Adipocyte (in vitro differentiated cells): Measurements from ENCODE around the gene NPY.
"Not testable (repeated sequence)": the region's sequence is repeated elsewhere in the genome, so short reads cannot be mapped to it uniquely, and the experiment has no call there.

Source experiments
- DNase-seq: peaks from one replicate; pipeline ENCODE4 v3.0.0-alpha.2; 2015; ENCODE audit warnings: low read depth
- H3K27me3 ChIP-seq: replicated peaks from 2 replicates; pipeline ENCODE4 v1.7.0; 2013; ENCODE audit warnings: mild to moderate bottlenecking, low read length, moderate library complexity; ENCODE audit not compliant: control insufficient read depth, insufficient read depth
- H3K36me3 ChIP-seq: 2 replicates; pipeline ENCODE4 v1.7.0; 2013; ENCODE audit warnings: low read length, mild to moderate bottlenecking, moderate library complexity; ENCODE audit not compliant: control insufficient read depth, insufficient read depth, severe bottlenecking
- H3K4me1 ChIP-seq: 2 replicates; pipeline ENCODE4 v1.7.0; 2013; ENCODE audit warnings: mild to moderate bottlenecking, low read length, moderate library complexity; ENCODE audit not compliant: control insufficient read depth, insufficient read depth
- H3K4me3 ChIP-seq: 2 replicates; pipeline ENCODE4 v1.7.0; 2013; ENCODE audit warnings: mild to moderate bottlenecking, low read length, moderate library complexity
- H3K9ac ChIP-seq: 2 replicates; pipeline ENCODE4 v1.7.0; 2013; ENCODE audit warnings: mild to moderate bottlenecking, low read length, moderate library complexity
- H3K9me3 ChIP-seq: 2 replicates; pipeline ENCODE4 v1.7.0; 2013; ENCODE audit warnings: mild to moderate bottlenecking, low read length, moderate library complexity; ENCODE audit not compliant: control insufficient read depth

NPY gene

DNA sequence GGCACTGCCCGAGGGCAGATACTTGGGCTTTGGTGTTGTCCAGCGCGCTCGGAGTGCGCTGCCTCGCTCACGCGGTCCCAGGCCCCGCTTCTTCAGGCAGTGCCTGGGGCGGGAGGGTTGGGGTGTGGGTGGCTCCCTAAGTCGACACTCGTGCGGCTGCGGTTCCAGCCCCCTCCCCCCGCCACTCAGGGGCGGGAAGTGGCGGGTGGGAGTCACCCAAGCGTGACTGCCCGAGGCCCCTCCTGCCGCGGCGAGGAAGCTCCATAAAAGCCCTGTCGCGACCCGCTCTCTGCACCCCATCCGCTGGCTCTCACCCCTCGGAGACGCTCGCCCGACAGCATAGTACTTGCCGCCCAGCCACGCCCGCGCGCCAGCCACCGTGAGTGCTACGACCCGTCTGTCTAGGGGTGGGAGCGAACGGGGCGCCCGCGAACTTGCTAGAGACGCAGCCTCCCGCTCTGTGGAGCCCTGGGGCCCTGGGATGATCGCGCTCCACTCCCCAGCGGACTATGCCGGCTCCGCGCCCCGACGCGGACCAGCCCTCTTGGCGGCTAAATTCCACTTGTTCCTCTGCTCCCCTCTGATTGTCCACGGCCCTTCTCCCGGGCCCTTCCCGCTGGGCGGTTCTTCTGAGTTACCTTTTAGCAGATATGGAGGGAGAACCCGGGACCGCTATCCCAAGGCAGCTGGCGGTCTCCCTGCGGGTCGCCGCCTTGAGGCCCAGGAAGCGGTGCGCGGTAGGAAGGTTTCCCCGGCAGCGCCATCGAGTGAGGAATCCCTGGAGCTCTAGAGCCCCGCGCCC, at the start of gene NPY:
NPY (plus strand) TSS at position 294 of the 802 bp plus-strand sequence. CDS start 1,051 bp downstream, outside the sequence.
- Histone ChIP-seq H3K4me1 (no peaks in the 10 kb centered on the region), H3K36me3 (no peaks in the 10 kb centered on the region), H3K9me3 (no peaks in the 10 kb centered on the region), H3K27me3 (peaks cover 62% of the 10 kb centered on the region), H3K4me3 (no peak within 1 kb of the TSS), H3K9ac (no peak within 1 kb of the TSS)
- DNase-seq, result peak; percentile 1

DNA sequence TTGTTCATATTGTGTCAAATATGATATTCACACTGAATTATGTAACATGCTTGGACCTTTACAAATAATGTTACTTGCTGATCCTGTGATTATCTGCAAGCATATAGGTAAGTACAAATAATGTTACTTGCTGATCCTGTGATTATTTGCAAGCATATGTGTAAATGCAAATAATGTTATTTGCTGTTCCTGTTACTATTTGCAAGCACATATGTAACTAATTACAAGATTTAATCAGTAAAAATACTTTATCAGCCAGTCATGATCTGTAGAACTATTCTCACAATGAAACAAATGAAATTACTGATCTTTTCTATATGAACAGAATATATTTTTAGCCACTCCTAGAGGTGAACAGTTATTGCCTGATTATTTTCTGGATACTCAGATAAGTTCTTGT, 44.7 kb upstream of the NPY start:
- no peak for DNase-seq
- Histone ChIP-seq H3K9ac (no peak overlapping the region), H3K4me1 (no peaks in the 10 kb centered on the region)

DNA sequence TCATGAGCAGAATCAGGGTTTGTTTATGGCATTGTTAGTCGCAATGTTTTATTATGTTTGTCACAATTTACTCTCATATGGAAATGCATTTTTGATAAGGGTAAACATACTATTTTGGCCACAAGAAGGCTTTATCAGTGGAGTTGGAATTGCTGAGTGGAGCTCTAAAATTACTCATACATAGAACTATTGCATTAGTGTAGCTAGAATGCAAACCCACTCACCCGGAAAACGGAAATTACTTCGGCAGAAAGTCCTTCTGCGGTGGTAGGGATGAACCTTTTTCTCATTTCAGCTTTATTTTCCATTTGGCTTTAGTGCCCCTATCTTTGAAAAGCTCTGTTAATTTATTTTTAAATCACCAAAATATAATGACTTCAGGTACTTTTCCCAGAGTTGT, 42.8 kb upstream of the NPY start:
- H3K36me3 ChIP-seq, result no peaks in the 10 kb centered on the region
- no peak for DNase-seq
- no peaks in the 10 kb centered on the region for H3K9me3 ChIP-seq
- no peak overlapping the region for H3K9ac ChIP-seq
- H3K4me3 ChIP-seq, result no peak overlapping the region
- H3K4me1 ChIP-seq, result no peaks in the 10 kb centered on the region
- no peaks in the 10 kb centered on the region for H3K27me3 ChIP-seq

More for the DNA sequence above, 44.7 kb upstream of the NPY start:
- Histone ChIP-seq H3K36me3 (no peaks in the 10 kb centered on the region), H3K27me3 (no peaks in the 10 kb centered on the region), H3K9me3 (no peaks in the 10 kb centered on the region), H3K4me3 (no peak overlapping the region)

DNA sequence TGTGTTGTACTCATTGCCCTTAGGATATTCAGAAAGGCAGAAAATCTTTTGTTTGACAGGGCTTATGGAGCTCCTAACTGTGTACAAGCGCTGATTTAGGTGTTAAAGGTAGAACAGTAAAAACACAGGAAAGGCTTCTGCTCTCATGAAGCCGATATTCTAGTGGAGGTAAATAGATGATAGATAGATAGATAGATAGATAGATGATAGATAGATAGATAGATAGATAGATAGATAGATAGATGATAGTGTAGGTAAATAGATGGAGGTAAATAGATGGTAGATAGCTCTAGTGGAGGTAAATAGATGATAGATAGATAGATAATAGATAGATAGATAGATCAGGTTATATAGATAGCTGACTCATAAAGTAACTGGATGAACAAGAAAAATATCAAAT, 39.4 kb upstream of the NPY start:
- Histone ChIP-seq H3K27me3 (no peaks in the 10 kb centered on the region), H3K9me3 (no peaks in the 10 kb centered on the region), H3K4me1 (no peaks in the 10 kb centered on the region), H3K4me3 (no peak overlapping the region), H3K9ac (no peak overlapping the region), H3K36me3 (no peaks in the 10 kb centered on the region)
- no peak for DNase-seq

DNA sequence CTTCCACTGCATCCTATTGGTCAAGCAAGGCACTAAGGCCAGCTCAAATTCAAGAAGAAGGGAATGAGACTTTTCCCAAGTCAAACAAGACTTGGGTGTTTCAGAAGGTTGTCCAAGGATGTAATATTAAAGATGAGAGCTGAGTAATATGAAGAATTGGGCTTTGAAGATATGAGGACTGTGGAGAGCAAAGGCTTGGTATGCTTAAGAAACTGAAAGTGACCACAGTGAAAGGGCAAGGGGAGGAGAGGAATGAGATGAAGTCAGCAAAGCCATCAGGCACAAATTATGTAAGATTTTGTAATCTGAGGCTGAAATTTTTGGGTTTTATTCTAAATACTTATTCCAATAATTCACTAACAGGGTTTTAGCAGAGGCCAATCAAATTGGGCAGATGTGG, 38.6 kb upstream of the NPY start:
- DNase-seq, result no peak
- Histone ChIP-seq H3K4me1 (no peaks in the 10 kb centered on the region), H3K36me3 (no peaks in the 10 kb centered on the region), H3K9ac (no peak overlapping the region), H3K4me3 (no peak overlapping the region), H3K27me3 (no peaks in the 10 kb centered on the region), H3K9me3 (peaks cover 2% of the 10 kb centered on the region)

DNA sequence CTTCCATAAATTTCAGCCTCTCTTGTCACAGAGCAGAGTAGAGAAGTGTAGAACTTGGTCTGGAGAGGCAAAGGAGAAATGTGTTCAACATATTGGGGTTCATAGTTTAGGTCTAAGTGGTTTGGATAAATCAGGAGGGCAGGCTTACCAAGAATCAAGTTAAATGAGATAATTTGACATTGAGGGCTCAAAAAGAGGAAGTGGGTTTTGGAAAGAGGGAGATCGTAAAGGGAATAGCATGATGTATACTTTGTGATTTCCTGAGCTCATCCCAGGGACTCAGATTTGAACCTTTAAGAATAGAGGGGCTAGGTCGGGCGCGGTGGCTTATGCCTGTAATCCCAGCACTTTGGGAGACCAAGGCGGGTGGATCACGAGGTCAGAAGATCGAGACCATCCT, 34.7 kb upstream of the NPY start:
- Histone ChIP-seq H3K27me3 (no peaks in the 10 kb centered on the region), H3K36me3 (no peaks in the 10 kb centered on the region), H3K9me3 (peaks cover 24% of the 10 kb centered on the region), H3K4me1 (no peaks in the 10 kb centered on the region), H3K9ac (no peak overlapping the region), H3K4me3 (no peak overlapping the region)
- no peak for DNase-seq

DNA sequence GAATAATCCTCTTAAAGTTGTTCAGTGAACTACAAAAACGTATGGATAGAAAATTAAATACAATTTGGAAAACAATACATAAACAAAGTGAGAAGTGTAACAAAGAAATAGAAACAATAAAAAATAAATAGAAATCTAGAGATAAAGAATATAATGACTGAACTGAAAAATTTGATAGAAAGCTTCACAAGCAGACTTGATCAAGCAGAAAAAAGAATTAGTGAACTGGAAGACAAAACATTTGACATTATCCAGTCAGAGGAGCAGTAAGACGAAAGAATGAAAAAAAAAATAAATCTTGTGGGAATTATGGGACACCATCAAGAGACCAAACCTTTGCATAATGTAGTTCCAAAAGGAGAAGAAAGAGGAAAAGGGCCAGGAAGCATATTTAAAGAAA, 32.4 kb upstream of the NPY start:
- Histone ChIP-seq H3K9ac (no peak overlapping the region), H3K27me3 (no peaks in the 10 kb centered on the region), H3K36me3 (no peaks in the 10 kb centered on the region), H3K4me3 (no peak overlapping the region), H3K4me1 (no peaks in the 10 kb centered on the region), H3K9me3 (peaks cover 27% of the 10 kb centered on the region)
- DNase-seq, result no peak

DNA sequence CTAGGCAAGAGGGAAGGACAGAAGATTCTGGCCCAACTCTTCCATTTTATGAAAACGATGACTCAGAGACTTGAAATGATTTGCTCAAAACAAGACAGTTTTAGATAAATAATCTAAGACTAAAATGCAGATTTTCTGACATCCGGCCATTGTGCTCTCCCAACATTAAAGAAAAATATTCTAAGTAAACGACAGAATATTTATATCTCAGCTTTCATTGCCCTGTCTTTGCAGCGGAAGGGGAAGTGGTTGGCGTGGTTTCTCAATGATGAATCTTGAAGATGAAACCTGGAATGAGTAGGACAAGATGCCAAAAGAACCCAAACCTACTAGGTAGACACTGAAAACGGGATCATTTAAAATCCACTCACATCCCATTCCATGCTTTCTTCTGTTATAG, 28.9 kb upstream of the NPY start:
- Histone ChIP-seq H3K4me3 (no peak overlapping the region), H3K36me3 (no peaks in the 10 kb centered on the region), H3K9ac (no peak overlapping the region), H3K27me3 (no peaks in the 10 kb centered on the region), H3K4me1 (no peaks in the 10 kb centered on the region), H3K9me3 (peaks cover 27% of the 10 kb centered on the region)
- no peak for DNase-seq

DNA sequence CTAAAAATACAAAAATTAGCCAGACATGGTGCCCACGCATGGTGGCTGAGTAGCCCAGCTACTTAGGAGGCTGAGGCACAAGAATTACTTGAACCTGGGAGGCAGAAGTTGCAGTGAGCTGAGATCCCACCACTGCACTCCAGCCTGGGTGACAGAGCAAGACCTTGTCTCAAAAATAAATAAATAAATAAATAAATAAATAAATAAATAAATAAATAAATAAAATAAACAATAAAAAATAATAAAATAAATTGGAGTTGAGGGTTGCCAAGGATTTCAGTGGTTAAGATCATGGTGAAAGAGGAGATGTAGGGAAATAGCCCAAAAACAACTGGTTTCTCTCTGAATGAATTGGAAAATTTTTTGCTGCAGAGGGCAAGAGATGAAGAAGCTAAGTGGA, 25.7 kb upstream of the NPY start:
- DNase-seq, H3K9me3 ChIP-seq, H3K36me3 ChIP-seq, H3K4me3 ChIP-seq, H3K27me3 ChIP-seq, H3K9ac ChIP-seq, H3K4me1 ChIP-seq: not testable (repeated sequence)

DNA sequence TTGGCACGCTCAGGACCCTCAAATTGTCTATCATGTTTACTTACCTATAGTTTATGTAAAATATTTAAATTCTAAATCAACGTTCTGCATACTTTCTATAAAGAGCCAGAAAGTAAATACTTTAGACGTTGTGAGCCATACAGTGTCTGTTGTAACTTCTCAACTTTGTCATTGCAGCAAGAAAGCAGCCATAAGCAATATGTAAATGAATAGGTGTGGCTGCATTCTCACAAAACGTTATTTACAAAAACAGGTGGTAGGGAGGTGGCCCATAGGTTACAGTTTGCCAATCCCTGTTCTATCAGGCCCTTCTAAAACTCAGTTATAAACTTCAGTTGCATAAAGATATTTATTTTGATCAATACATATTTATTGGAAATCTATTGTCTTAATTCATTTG, 12.1 kb upstream of the NPY start:
- no peaks in the 10 kb centered on the region for H3K27me3 ChIP-seq
- no peaks in the 10 kb centered on the region for H3K4me1 ChIP-seq
- no peaks in the 10 kb centered on the region for H3K36me3 ChIP-seq
- no peaks in the 10 kb centered on the region for H3K9me3 ChIP-seq
- DNase-seq, result no peak
- no peak overlapping the region for H3K9ac ChIP-seq
- no peak overlapping the region for H3K4me3 ChIP-seq

DNA sequence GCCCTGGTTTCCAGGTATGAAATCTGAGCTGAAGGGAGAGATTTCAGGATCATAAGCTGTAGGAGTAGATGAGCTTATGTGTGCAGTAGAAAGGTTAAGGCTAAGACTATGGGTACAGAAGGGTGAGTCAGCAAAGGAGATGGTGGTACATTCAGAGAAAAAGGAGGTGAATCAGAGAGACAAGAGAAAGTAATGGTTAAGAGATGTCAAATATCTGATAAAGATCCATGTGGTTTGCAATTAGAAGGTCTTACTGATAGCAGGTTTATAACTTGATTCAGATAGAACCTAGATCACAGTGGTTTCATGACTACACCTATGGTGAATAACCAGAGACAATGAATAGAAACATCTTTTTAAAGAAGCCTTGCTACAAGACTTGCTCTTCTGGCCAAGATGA, 4.5 kb upstream of the NPY start:
- Histone ChIP-seq H3K4me1 (no peaks in the 10 kb centered on the region), H3K9ac (no peak overlapping the region), H3K27me3 (peaks cover 28% of the 10 kb centered on the region), H3K9me3 (no peaks in the 10 kb centered on the region), H3K36me3 (no peaks in the 10 kb centered on the region), H3K4me3 (no peak overlapping the region)
- no peak for DNase-seq

DNA sequence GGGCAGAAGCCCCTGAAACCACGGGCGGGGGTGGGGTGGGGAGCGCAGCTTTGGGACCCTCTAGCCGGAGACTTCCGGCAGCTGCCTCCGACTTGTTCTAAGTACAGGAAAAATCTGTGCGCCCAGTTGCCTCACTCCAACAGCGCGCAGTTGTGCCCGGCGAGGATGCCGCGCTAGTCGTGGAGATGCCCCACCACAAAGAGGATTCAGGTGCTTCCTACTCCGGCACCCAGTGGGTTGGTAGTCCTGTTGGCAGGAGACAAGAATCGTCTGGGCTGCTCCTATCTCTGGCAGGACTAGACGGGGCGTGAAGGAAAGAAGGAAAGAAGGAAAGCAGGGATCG, 465 bp upstream of the NPY start:
- H3K36me3 ChIP-seq, result no peaks in the 10 kb centered on the region
- H3K27me3 ChIP-seq, result peaks cover 62% of the 10 kb centered on the region
- no peak overlapping the region for H3K4me3 ChIP-seq
- no peak for DNase-seq
- H3K9ac ChIP-seq, result no peak overlapping the region
- H3K4me1 ChIP-seq, result no peaks in the 10 kb centered on the region
- no peaks in the 10 kb centered on the region for H3K9me3 ChIP-seq
